Measurements from ENCODE around the gene EXOC7.

DNA sequence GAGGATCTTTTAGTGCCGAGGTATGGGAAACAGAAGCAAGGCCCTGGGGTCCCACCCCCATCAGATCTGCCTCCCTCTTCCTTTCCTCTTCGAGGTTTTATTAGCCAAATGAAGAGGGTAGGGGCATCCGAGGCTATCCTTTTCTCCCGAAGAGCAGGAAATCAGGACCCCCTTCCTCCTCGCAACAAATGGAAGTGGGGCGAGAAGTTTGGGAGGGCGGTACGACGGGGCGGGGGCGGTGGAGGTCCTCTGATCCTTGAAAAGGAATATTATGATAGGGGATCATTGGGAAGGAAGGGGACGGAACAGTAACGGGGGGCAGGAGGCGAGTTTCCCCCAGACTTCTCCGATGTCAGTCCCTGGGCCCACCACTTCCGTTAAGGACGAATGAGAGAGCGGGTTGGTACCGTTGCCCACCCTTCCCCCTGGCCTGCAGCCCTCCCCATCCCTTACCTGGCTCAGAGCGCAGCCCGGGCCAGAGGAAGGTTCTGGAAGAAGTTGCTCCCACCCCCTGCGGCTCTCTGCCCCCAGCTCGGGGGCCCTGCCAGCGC is 37.1 kb upstream of the EXOC7 start:
- TF ChIP-seq, protein P1, sequence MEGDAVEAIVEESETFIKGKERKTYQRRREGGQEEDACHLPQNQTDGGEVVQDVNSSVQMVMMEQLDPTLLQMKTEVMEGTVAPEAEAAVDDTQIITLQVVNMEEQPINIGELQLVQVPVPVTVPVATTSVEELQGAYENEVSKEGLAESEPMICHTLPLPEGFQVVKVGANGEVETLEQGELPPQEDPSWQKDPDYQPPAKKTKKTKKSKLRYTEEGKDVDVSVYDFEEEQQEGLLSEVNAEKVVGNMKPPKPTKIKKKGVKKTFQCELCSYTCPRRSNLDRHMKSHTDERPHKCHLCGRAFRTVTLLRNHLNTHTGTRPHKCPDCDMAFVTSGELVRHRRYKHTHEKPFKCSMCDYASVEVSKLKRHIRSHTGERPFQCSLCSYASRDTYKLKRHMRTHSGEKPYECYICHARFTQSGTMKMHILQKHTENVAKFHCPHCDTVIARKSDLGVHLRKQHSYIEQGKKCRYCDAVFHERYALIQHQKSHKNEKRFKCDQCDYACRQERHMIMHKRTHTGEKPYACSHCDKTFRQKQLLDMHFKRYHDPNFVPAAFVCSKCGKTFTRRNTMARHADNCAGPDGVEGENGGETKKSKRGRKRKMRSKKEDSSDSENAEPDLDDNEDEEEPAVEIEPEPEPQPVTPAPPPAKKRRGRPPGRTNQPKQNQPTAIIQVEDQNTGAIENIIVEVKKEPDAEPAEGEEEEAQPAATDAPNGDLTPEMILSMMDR (IDR thresholded peaks at IDR 0.05) = no peak
- TF ChIP-seq ZFX (IDR thresholded peaks at IDR 0.05; ENCODE audit: borderline replicate concordance) = no peak

Measured in 22Rv1 (cell line).